ENCODE data around the gene MKKS. TPM values are rescaled to one million over a fixed set of nuclear protein-coding genes. Genes with fewer than 3 reads are reported as not detected.
"Not testable (repeated sequence)": the region's sequence is repeated elsewhere in the genome, so short reads cannot be mapped to it uniquely, and the experiment has no call there.

Gene MKKS
- total RNA-seq, 2 donors from 2014 or later: 13.2 to 13.8 TPM

DNA sequence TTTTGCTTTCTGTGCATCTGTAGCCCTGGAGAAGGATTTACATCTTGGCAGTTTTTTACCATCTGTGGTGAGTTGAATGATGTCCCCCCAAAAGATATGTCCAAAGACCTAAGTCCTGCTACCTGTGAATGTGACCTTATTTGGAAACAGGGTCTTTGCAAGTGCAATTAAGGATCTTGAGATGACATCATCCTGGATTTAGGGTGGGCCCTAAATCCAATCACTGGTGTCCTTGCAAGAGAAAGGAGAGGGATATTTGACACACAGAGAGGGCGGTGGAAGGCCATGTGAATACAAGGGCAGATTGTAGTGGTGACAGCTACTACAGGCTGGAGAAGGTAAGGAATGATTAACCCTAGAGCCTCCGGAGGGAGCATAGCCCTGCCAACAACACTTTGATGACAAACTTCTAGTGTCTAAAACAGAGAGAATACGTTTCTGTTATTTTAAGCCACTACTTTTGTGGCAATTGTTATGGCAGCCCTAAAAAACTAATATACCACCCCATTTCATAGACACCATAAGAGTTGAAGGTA lies 35.1 kb downstream of the MKKS start:
- Histone ChIP-seq H3K4me3 (ENCODE audit: low read length) (no peak overlapping the region), H3K9ac (ENCODE audit: extremely low read depth, low read length, poor library complexity, severe bottlenecking) (no peak overlapping the region), H3K4me1 (ENCODE audit: control insufficient read depth, insufficient read depth, low read length) (no peaks in the 10 kb centered on the region), H3K27me3 (ENCODE audit: control insufficient read depth, insufficient read depth, low read length, poor library complexity, severe bottlenecking) (no peaks in the 10 kb centered on the region), H3K36me3 (ENCODE audit: control insufficient read depth, insufficient read depth, low read length) (no peaks in the 10 kb centered on the region), H3K27ac (ENCODE audit: low read depth, low read length) (no peak overlapping the region), H3K9me3 (ENCODE audit: control insufficient read depth, low read length) (no peaks in the 10 kb centered on the region)
- H3K27me3 Mint-ChIP-seq (ENCODE audit: insufficient read depth): no peaks in the 10 kb centered on the region
- no peak overlapping the region for H3K4me3 Mint-ChIP-seq
- DNase-seq: no peak
- WGBS, 2 experiments (ENCODE audit: insufficient coverage in 1 of 2, insufficient read length in 1 of 2): 61 to 71% methylated on average over 2 to 3 of the region's 3 CpGs
- peaks cover 7% of the 10 kb centered on the region for H3K4me1 Mint-ChIP-seq
- TF ChIP-seq, protein P1, sequence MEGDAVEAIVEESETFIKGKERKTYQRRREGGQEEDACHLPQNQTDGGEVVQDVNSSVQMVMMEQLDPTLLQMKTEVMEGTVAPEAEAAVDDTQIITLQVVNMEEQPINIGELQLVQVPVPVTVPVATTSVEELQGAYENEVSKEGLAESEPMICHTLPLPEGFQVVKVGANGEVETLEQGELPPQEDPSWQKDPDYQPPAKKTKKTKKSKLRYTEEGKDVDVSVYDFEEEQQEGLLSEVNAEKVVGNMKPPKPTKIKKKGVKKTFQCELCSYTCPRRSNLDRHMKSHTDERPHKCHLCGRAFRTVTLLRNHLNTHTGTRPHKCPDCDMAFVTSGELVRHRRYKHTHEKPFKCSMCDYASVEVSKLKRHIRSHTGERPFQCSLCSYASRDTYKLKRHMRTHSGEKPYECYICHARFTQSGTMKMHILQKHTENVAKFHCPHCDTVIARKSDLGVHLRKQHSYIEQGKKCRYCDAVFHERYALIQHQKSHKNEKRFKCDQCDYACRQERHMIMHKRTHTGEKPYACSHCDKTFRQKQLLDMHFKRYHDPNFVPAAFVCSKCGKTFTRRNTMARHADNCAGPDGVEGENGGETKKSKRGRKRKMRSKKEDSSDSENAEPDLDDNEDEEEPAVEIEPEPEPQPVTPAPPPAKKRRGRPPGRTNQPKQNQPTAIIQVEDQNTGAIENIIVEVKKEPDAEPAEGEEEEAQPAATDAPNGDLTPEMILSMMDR (conservative IDR thresholded peaks at IDR 0.05): no peak
- no peaks in the 10 kb centered on the region for H3K36me3 Mint-ChIP-seq (ENCODE audit: low read depth)
- no peak overlapping the region for H3K27ac Mint-ChIP-seq
- peaks cover 12% of the 10 kb centered on the region for H3K9me3 Mint-ChIP-seq

DNA sequence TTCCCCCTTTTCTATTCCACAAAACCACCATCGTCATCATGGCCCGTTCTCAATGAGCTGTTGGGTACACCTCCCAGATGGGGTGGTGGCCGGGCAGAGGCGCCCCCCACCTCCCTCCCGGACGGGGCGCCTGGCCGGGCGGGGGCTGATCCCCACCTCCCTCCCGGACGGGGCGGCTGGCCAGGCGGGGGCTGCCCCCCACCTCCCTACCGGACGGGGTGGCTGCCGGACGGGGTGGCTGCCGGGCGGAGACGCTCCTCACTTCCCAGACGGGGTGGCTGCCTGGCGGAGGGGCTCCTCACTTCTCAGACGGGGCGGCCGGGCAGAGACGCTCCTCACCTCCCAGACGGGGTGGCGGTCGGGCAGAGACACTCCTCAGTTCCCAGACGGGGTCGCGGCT lies 39.3 kb downstream of the MKKS start:
- not testable (repeated sequence) for H3K9ac ChIP-seq (ENCODE audit: extremely low read depth, low read length, poor library complexity, severe bottlenecking); H3K4me1 Mint-ChIP-seq; H3K36me3 Mint-ChIP-seq (ENCODE audit: low read depth); H3K36me3 ChIP-seq (ENCODE audit: control insufficient read depth, insufficient read depth, low read length); H3K4me3 Mint-ChIP-seq; H3K27me3 ChIP-seq (ENCODE audit: control insufficient read depth, insufficient read depth, low read length, poor library complexity, severe bottlenecking); H3K4me3 ChIP-seq (ENCODE audit: low read length); H3K9me3 ChIP-seq (ENCODE audit: control insufficient read depth, low read length); DNase-seq; H3K4me1 ChIP-seq (ENCODE audit: control insufficient read depth, insufficient read depth, low read length); H3K27ac ChIP-seq (ENCODE audit: low read depth, low read length); H3K27ac Mint-ChIP-seq; H3K27me3 Mint-ChIP-seq (ENCODE audit: insufficient read depth)
- WGBS, 2 experiments (ENCODE audit: insufficient coverage in 1 of 2, insufficient read length in 1 of 2): 95% methylated on average over 21 of the region's 32 CpGs; no CpG with 5 or more reads in 1 of the 2 experiments
- H3K9me3 Mint-ChIP-seq: peaks cover 13% of the 10 kb centered on the region

DNA sequence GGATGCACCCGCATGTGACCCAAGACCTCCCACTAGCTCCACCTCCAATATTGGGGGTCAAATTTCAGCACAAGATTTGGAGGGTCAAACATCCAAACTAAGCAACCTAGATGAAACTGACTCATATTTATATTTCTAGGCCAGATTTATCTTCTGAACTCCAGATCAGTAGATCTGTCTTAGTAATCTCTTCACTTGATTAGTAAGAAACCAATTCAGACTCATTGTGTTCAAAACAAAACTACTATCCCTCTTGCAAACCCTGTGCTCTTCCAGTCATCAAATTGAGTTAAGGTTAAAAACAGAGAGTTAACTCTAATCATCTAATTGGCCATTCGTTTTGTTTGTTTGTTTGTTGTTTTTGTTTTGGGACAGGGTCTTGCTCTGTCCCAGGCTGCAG lies 43.3 kb downstream of the MKKS start:
- H3K27ac ChIP-seq (ENCODE audit: low read depth, low read length): no peak overlapping the region
- H3K36me3 ChIP-seq (ENCODE audit: control insufficient read depth, insufficient read depth, low read length): no peaks in the 10 kb centered on the region
- 97 to 100% methylated on average over 2 of the region's 2 CpGs for WGBS, 2 experiments (ENCODE audit: insufficient coverage in 1 of 2, insufficient read length in 1 of 2)
- TF ChIP-seq, protein P1 (conservative IDR thresholded peaks at IDR 0.05): no peak
- H3K27me3 ChIP-seq (ENCODE audit: control insufficient read depth, insufficient read depth, low read length, poor library complexity, severe bottlenecking): no peaks in the 10 kb centered on the region
- no peak overlapping the region for H3K9ac ChIP-seq (ENCODE audit: extremely low read depth, low read length, poor library complexity, severe bottlenecking)
- DNase-seq: no peak
- peaks cover 10% of the 10 kb centered on the region for H3K9me3 Mint-ChIP-seq
- H3K4me3 ChIP-seq (ENCODE audit: low read length): no peak overlapping the region
- no peak overlapping the region for H3K4me3 Mint-ChIP-seq
- H3K9me3 ChIP-seq (ENCODE audit: control insufficient read depth, low read length): peaks cover 10% of the 10 kb centered on the region
- no peaks in the 10 kb centered on the region for H3K27me3 Mint-ChIP-seq (ENCODE audit: insufficient read depth)
- no peak overlapping the region for H3K27ac Mint-ChIP-seq
- peaks cover 4% of the 10 kb centered on the region for H3K4me1 Mint-ChIP-seq
- no peaks in the 10 kb centered on the region for H3K4me1 ChIP-seq (ENCODE audit: control insufficient read depth, insufficient read depth, low read length)
- no peaks in the 10 kb centered on the region for H3K36me3 Mint-ChIP-seq (ENCODE audit: low read depth)

DNA sequence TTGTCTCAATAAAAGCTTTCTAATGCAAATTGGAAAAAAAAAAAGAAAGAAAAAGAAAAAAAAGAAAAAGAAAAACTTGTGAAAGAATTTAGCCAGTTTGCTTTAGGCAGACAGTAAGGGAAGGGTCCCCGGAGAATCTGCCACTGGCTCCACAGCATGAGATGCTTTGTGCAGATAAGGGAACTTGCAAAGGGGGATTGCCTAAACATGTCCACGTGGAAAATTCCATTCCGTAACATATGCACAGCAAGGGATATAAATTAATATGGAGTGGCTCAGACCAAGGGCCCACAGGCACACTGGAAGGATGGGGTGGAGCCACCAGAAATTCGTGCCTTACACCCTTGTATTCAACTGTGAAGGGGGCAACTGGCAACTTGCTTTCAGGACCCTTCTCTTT lies 45.4 kb downstream of the MKKS start:
- Mint-ChIP-seq H3K9me3 (peaks cover 2% of the 10 kb centered on the region), H3K36me3 (ENCODE audit: low read depth) (no peaks in the 10 kb centered on the region), H3K27me3 (ENCODE audit: insufficient read depth) (no peaks in the 10 kb centered on the region), H3K4me3 (no peak overlapping the region), H3K27ac (no peak overlapping the region), H3K4me1 (peaks cover 4% of the 10 kb centered on the region)
- no peaks in the 10 kb centered on the region for H3K36me3 ChIP-seq (ENCODE audit: control insufficient read depth, insufficient read depth, low read length)
- no peaks in the 10 kb centered on the region for H3K4me1 ChIP-seq (ENCODE audit: control insufficient read depth, insufficient read depth, low read length)
- no peaks in the 10 kb centered on the region for H3K27me3 ChIP-seq (ENCODE audit: control insufficient read depth, insufficient read depth, low read length, poor library complexity, severe bottlenecking)
- TF ChIP-seq, protein P1 (conservative IDR thresholded peaks at IDR 0.05): no peak
- 86 to 92% methylated on average over 2 to 4 of the region's 4 CpGs for WGBS, 2 experiments (ENCODE audit: insufficient coverage in 1 of 2, insufficient read length in 1 of 2)
- no peak for DNase-seq
- H3K9ac ChIP-seq (ENCODE audit: extremely low read depth, low read length, poor library complexity, severe bottlenecking): no peak overlapping the region
- H3K27ac ChIP-seq (ENCODE audit: low read depth, low read length): no peak overlapping the region
- H3K9me3 ChIP-seq (ENCODE audit: control insufficient read depth, low read length): peaks cover 7% of the 10 kb centered on the region
- no peak overlapping the region for H3K4me3 ChIP-seq (ENCODE audit: low read length)

All from endodermal cell (in vitro differentiated cells).